ENCODE results near the gene FAM222A. TPM values are rescaled to one million over a fixed set of nuclear protein-coding genes. Genes with fewer than 3 reads are reported as not detected.

FAM222A gene
- total RNA-seq, 1 experiment from 2014 or later = 2.8 TPM

- Histone ChIP-seq H3K56ac (ENCODE audit: insufficient read length, low read depth, low read length) (no peak overlapping the region), H3K14ac (ENCODE audit: insufficient read depth, low read length) (no peak overlapping the region; the same call in 1 of the 2 replicates), H2BK12ac (ENCODE audit: insufficient read length, low read depth, low read length) (no peak overlapping the region), H4K5ac (ENCODE audit: insufficient read length, low read depth, low read length) (no peak overlapping the region), H2BK15ac (ENCODE audit: low read depth, low read length) (no peak overlapping the region), H4K91ac (ENCODE audit: insufficient read length, low read depth, low read length) (no peak overlapping the region), H3K27ac (ENCODE audit: insufficient read length, low read depth, low read length) (no peak overlapping the region), H3K9me3 (ENCODE audit: control insufficient read depth, low read depth, low read length) (no peaks in the 10 kb centered on the region), H2BK20ac (ENCODE audit: low read depth, low read length, poor library complexity, severe bottlenecking) (no peak overlapping the region), H2BK120ac (ENCODE audit: low read depth, low read length, poor library complexity, severe bottlenecking) (no peak overlapping the region), H3K18ac (ENCODE audit: insufficient read length, low read depth, low read length) (no peak overlapping the region), H3K79me2 (ENCODE audit: insufficient read depth, low read length) (no peaks in the 10 kb centered on the region), H3K4me2 (ENCODE audit: insufficient read depth, insufficient read length, low read length) (no peak overlapping the region), H3K79me1 (ENCODE audit: insufficient read depth, low read depth, low read length, poor library complexity, severe bottlenecking) (no peaks in the 10 kb centered on the region), H3K9ac (ENCODE audit: extremely low read depth, insufficient read length, low read length) (no peak overlapping the region), H2AFZ (ENCODE audit: low read length) (no peak overlapping the region), H3K4ac (ENCODE audit: low read depth, low read length) (no peak overlapping the region), H2BK5ac (ENCODE audit: insufficient read length, low read length) (no peak overlapping the region), H2AK5ac (ENCODE audit: insufficient read length, low read length) (no peak overlapping the region), H4K20me1 (ENCODE audit: control insufficient read depth, insufficient read depth, insufficient read length) (peaks cover 2% of the 10 kb centered on the region), H3T11ph (ENCODE audit: low read length) (no peak overlapping the region), H3K4me1 (ENCODE audit: insufficient read depth, low read length) (no peaks in the 10 kb centered on the region), H3K23ac (ENCODE audit: insufficient read length, low read depth, low read length) (no peak overlapping the region), H3K23me2 (ENCODE audit: insufficient read length, low read depth, low read length, poor library complexity, severe bottlenecking) (no peaks in the 10 kb centered on the region), H3K27me3 (ENCODE audit: insufficient read depth, low read length) (no peaks in the 10 kb centered on the region), H4K8ac (replicated peaks; ENCODE audit: insufficient read length, low read depth, low read length) (no peak overlapping the region)
- Mint-ChIP-seq H3K4me3 (no peak overlapping the region), H3K4me1 (peaks cover 10 to 12% of the 10 kb centered on the region in 2 experiments), H3K27ac (no peak overlapping the region), H3K36me3 (ENCODE audit: insufficient read depth in 1 of 3, low read depth in 3 of 3) (peaks cover 0 to 5% (median 5%) of the 10 kb centered on the region in 3 experiments; a peak in 3 of 7 replicates), H3K27me3 (ENCODE audit: low read depth) (no peaks in the 10 kb centered on the region), H3K9me3 (no peaks in the 10 kb centered on the region)
- no peak for TF ChIP-seq CTCF (conservative IDR thresholded peaks at IDR 0.05)
- no CpG with 5 or more reads among the region's 26 CpGs for WGBS (ENCODE audit: extremely low coverage, insufficient read length, low lambda C conversion rate)
- DNase-seq = no peak
Observed at GRCh38 chr12:109793826-109794501, 80.3 kb downstream of the FAM222A start.

Measured in H9 (cell line).